Measurements from ENCODE around the gene PRPF6. TPM values are rescaled to one million over a fixed set of nuclear protein-coding genes. Genes with fewer than 3 reads are reported as not detected.

PRPF6 gene
- polyA plus RNA-seq, 1 donor from 2014 or later, result 91.9 TPM

DNA sequence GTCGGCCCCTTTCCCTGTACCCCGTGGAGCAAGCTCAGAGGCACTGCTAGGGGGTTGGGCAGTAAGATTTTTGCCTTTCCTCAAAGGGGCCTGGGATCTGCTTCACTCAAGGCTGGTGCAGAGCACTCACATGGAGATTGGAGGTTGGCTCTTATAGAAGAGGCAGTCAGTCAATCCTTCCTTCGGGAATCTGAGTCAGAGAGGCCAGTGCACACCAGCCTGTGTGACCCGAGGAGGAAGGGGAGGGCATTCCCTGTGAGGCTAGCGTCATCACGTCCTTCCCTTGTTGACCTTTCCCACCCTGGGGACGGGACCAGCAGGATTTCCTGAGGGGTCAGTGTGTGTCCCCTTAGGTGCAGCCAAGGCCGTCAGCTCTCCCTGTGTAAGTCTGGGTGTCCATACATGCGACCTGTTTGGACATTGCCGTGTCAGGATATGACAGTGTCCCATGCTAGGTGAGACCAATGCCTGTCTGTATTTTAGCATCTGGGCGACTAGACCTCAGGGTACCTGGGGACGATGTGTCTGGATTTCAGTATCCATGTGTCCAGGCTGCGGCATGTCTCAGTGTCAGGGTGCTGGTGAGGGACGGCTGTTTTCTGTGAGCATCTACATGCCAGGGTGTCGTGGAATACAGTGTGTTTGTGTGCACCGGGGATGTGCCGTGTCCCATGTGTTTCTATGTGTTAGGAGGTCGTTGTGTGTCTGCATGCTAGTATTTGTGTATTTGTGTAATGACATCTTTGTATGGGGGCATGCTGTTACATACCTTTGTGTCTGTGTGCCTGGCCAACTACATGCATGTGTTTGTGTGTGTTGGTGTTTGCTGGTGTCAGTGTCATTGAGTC lies 8.4 kb upstream of the PRPF6 start:
- H3K9me2 ChIP-seq (ENCODE audit: insufficient read depth, low read length), result no peaks in the 10 kb centered on the region
- H3K36me3 ChIP-seq (ENCODE audit: insufficient read depth, low read length), result no peaks in the 10 kb centered on the region
- no peak overlapping the region for H3K4me3 ChIP-seq (ENCODE audit: low read length)
- H3K79me2 ChIP-seq (replicated peaks; ENCODE audit: insufficient read depth, low read length), result peaks cover 8% of the 10 kb centered on the region
- H2AFZ ChIP-seq (ENCODE audit: low read depth, low read length), result no peak overlapping the region
- H3K27ac ChIP-seq (ENCODE audit: low read length), result no peak overlapping the region
- no peaks in the 10 kb centered on the region for H3K27me3 ChIP-seq (ENCODE audit: insufficient read depth, low read depth, low read length)
- H3K9me3 ChIP-seq (ENCODE audit: low read length), result no peaks in the 10 kb centered on the region
- H3K9ac ChIP-seq (ENCODE audit: low read length), result no peak overlapping the region
- H3K4me2 ChIP-seq (ENCODE audit: low read length), result no peak overlapping the region
- no peaks in the 10 kb centered on the region for H3F3A ChIP-seq (ENCODE audit: insufficient read depth, low read length, poor library complexity, severe bottlenecking)
- no peaks in the 10 kb centered on the region for H4K20me1 ChIP-seq (ENCODE audit: insufficient read depth)
- TF ChIP-seq, protein P1, sequence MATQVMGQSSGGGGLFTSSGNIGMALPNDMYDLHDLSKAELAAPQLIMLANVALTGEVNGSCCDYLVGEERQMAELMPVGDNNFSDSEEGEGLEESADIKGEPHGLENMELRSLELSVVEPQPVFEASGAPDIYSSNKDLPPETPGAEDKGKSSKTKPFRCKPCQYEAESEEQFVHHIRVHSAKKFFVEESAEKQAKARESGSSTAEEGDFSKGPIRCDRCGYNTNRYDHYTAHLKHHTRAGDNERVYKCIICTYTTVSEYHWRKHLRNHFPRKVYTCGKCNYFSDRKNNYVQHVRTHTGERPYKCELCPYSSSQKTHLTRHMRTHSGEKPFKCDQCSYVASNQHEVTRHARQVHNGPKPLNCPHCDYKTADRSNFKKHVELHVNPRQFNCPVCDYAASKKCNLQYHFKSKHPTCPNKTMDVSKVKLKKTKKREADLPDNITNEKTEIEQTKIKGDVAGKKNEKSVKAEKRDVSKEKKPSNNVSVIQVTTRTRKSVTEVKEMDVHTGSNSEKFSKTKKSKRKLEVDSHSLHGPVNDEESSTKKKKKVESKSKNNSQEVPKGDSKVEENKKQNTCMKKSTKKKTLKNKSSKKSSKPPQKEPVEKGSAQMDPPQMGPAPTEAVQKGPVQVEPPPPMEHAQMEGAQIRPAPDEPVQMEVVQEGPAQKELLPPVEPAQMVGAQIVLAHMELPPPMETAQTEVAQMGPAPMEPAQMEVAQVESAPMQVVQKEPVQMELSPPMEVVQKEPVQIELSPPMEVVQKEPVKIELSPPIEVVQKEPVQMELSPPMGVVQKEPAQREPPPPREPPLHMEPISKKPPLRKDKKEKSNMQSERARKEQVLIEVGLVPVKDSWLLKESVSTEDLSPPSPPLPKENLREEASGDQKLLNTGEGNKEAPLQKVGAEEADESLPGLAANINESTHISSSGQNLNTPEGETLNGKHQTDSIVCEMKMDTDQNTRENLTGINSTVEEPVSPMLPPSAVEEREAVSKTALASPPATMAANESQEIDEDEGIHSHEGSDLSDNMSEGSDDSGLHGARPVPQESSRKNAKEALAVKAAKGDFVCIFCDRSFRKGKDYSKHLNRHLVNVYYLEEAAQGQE (IDR thresholded peaks at IDR 0.05; ENCODE audit: borderline replicate concordance), result no peak
- TF ChIP-seq MXI1 (conservative IDR thresholded peaks at IDR 0.05; ENCODE audit: poor library complexity, severe bottlenecking) (no peak), POLR2AphosphoS5 (IDR thresholded peaks at IDR 0.05) (no peak), EP300 (conservative IDR thresholded peaks at IDR 0.05; ENCODE audit: poor library complexity, severe bottlenecking) (no peak), TAF1 (IDR thresholded peaks at IDR 0.05; ENCODE audit: low read depth) (no peak), RAD21 (conservative IDR thresholded peaks at IDR 0.05) (no peak)

DNA sequence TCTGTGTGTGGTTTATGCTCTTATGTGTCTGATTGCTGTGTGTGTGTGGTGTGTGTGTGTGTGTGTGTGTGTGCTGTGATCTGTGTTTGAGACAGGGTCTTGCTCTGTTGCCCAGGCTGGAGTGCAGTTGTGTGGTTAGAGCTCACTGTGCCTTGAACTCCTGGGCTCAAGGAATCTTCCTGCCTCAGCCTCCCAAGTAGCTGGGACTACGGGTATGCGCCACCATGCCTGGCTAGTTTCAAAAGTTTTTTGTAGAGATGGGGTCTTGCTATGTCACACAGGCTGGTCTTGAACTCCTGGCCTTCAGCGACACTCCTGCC lies 7.8 kb upstream of the PRPF6 start:
- Histone ChIP-seq H3F3A (ENCODE audit: insufficient read depth, low read length, poor library complexity, severe bottlenecking) (no peaks in the 10 kb centered on the region), H3K4me3 (ENCODE audit: low read length) (no peak overlapping the region), H3K4me2 (ENCODE audit: low read length) (no peak overlapping the region), H2AFZ (ENCODE audit: low read depth, low read length) (no peak overlapping the region), H3K27ac (ENCODE audit: low read length) (no peak overlapping the region), H3K9me2 (ENCODE audit: insufficient read depth, low read length) (no peaks in the 10 kb centered on the region), H3K36me3 (ENCODE audit: insufficient read depth, low read length) (no peaks in the 10 kb centered on the region), H3K79me2 (replicated peaks; ENCODE audit: insufficient read depth, low read length) (peaks cover 8% of the 10 kb centered on the region), H3K9ac (ENCODE audit: low read length) (no peak overlapping the region), H3K27me3 (ENCODE audit: insufficient read depth, low read depth, low read length) (no peaks in the 10 kb centered on the region), H4K20me1 (ENCODE audit: insufficient read depth) (no peaks in the 10 kb centered on the region), H3K9me3 (ENCODE audit: low read length) (no peaks in the 10 kb centered on the region)
- TF ChIP-seq, protein P1 (IDR thresholded peaks at IDR 0.05; ENCODE audit: borderline replicate concordance), result no peak
- TF ChIP-seq EP300 (conservative IDR thresholded peaks at IDR 0.05; ENCODE audit: poor library complexity, severe bottlenecking) (no peak), RAD21 (conservative IDR thresholded peaks at IDR 0.05) (no peak), SMC3 (conservative IDR thresholded peaks at IDR 0.05; ENCODE audit: poor library complexity) (no peak), TAF1 (IDR thresholded peaks at IDR 0.05; ENCODE audit: low read depth) (no peak), POLR2AphosphoS5 (IDR thresholded peaks at IDR 0.05) (no peak), EZH2 (IDR thresholded peaks at IDR 0.05; ENCODE audit: borderline replicate concordance, insufficient read depth, low read length, poor library complexity, severe bottlenecking) (no peak), MXI1 (conservative IDR thresholded peaks at IDR 0.05; ENCODE audit: poor library complexity, severe bottlenecking) (no peak)
- TF ChIP-seq, protein P2, sequence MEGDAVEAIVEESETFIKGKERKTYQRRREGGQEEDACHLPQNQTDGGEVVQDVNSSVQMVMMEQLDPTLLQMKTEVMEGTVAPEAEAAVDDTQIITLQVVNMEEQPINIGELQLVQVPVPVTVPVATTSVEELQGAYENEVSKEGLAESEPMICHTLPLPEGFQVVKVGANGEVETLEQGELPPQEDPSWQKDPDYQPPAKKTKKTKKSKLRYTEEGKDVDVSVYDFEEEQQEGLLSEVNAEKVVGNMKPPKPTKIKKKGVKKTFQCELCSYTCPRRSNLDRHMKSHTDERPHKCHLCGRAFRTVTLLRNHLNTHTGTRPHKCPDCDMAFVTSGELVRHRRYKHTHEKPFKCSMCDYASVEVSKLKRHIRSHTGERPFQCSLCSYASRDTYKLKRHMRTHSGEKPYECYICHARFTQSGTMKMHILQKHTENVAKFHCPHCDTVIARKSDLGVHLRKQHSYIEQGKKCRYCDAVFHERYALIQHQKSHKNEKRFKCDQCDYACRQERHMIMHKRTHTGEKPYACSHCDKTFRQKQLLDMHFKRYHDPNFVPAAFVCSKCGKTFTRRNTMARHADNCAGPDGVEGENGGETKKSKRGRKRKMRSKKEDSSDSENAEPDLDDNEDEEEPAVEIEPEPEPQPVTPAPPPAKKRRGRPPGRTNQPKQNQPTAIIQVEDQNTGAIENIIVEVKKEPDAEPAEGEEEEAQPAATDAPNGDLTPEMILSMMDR (IDR thresholded peaks at IDR 0.05; ENCODE audit: poor library complexity, severe bottlenecking), result no peak
